ENCODE measurements around the gene SNRPB2. TPM values are rescaled to one million over a fixed set of nuclear protein-coding genes. Genes with fewer than 3 reads are reported as not detected.

SNRPB2 gene
- total RNA-seq, 4 donors from 2014 or later: 18.0 to 42.0 (median 26.4) TPM

- Histone ChIP-seq H3K36me3 (no peaks in the 10 kb centered on the region), H3K9me3 (no peaks in the 10 kb centered on the region), H3K27me3 (peaks cover 0 to 4% (median 0%) of the 10 kb centered on the region in 4 donors), H3K4me1 (peaks cover 0 to 12% (median 0%) of the 10 kb centered on the region in 3 donors), H3K4me3 (no peak overlapping the region), H3K27ac (no peak overlapping the region)
- 63 to 79% methylated on average over 1 of the region's 1 CpG for WGBS, 2 donors
- intact Hi-C loops (cut with DNase I): no loop called here
- no peak for DNase-seq
- TF ChIP-seq CTCF (IDR thresholded peaks at IDR 0.05) (no peak), POLR2A (IDR thresholded peaks at IDR 0.05) (no peak)
Observed at GRCh38 chr20:16759181-16759563, 29.3 kb downstream of the SNRPB2 start.

- H3K9me3 ChIP-seq: no peaks in the 10 kb centered on the region
- intact Hi-C loops (cut with DNase I): no loop called here
- H3K4me1 ChIP-seq: peaks cover 0 to 27% (median 0%) of the 10 kb centered on the region in 3 donors
- H3K27me3 ChIP-seq: peaks cover 0 to 9% (median 0%) of the 10 kb centered on the region in 4 donors
- no peak overlapping the region for H3K4me3 ChIP-seq
- TF ChIP-seq POLR2A (IDR thresholded peaks at IDR 0.05): no peak
- 31 to 42% methylated on average over 9 to 10 of the region's 11 CpGs for WGBS, 2 donors
- no peaks in the 10 kb centered on the region for H3K36me3 ChIP-seq
- no peak overlapping the region for H3K27ac ChIP-seq
- no peak for DNase-seq
Observed at GRCh38 chr20:16760431-16761304, 30.8 kb downstream of the SNRPB2 start.

- TF ChIP-seq POLR2A (IDR thresholded peaks at IDR 0.05) (no peak), CTCF (IDR thresholded peaks at IDR 0.05) (peak; percentile 34 to 67 (median 52))
- DNase-seq: no peak
- H3K36me3 ChIP-seq: no peaks in the 10 kb centered on the region
- 0 to 5% methylated on average over 3 of the region's 3 CpGs for WGBS, 2 donors
- peaks cover 0 to 27% (median 0%) of the 10 kb centered on the region in 3 donors for H3K4me1 ChIP-seq
- no peak overlapping the region for H3K27ac ChIP-seq
- H3K4me3 ChIP-seq: no peak overlapping the region
- intact Hi-C loops (cut with DNase I): no loop called here
- peaks cover 0 to 12% (median 0%) of the 10 kb centered on the region in 4 donors for H3K27me3 ChIP-seq
- H3K9me3 ChIP-seq: no peaks in the 10 kb centered on the region
Observed at GRCh38 chr20:16761305-16761829, 31.5 kb downstream of the SNRPB2 start.

- WGBS, 2 donors: 33 to 43% methylated on average over 4 of the region's 4 CpGs
- no peaks in the 10 kb centered on the region for H3K9me3 ChIP-seq
- intact Hi-C loops (cut with DNase I): no loop called here
- H3K36me3 ChIP-seq: no peaks in the 10 kb centered on the region
- peaks cover 0 to 17% (median 0%) of the 10 kb centered on the region in 4 donors for H3K27me3 ChIP-seq
- peaks cover 0 to 27% (median 0%) of the 10 kb centered on the region in 3 donors for H3K4me1 ChIP-seq
- TF ChIP-seq POLR2A (IDR thresholded peaks at IDR 0.05) (no peak), CTCF (IDR thresholded peaks at IDR 0.05) (no peak)
- no peak overlapping the region for H3K27ac ChIP-seq
- DNase-seq: no peak
- H3K4me3 ChIP-seq: no peak overlapping the region
Observed at GRCh38 chr20:16764560-16764959, 34.7 kb downstream of the SNRPB2 start.

GRCh38 chr20:16771213-16771612, 41.4 kb downstream of the SNRPB2 start:
- no peak for DNase-seq
- Histone ChIP-seq H3K36me3 (no peaks in the 10 kb centered on the region), H3K4me1 (no peaks in the 10 kb centered on the region), H3K4me3 (no peak overlapping the region), H3K9me3 (no peaks in the 10 kb centered on the region), H3K27me3 (peaks cover 0 to 10% (median 0%) of the 10 kb centered on the region in 4 donors), H3K27ac (no peak overlapping the region)
- TF ChIP-seq CTCF (IDR thresholded peaks at IDR 0.05): no peak
- no peak for TF ChIP-seq POLR2A (IDR thresholded peaks at IDR 0.05)
- intact Hi-C loops (cut with DNase I): no loop called here
